ENCODE measurements around the gene ABCA12.
"Not testable (repeated sequence)": the region's sequence is repeated elsewhere in the genome, so short reads cannot be mapped to it uniquely, and the experiment has no call there.

The ABCA12 gene

DNA sequence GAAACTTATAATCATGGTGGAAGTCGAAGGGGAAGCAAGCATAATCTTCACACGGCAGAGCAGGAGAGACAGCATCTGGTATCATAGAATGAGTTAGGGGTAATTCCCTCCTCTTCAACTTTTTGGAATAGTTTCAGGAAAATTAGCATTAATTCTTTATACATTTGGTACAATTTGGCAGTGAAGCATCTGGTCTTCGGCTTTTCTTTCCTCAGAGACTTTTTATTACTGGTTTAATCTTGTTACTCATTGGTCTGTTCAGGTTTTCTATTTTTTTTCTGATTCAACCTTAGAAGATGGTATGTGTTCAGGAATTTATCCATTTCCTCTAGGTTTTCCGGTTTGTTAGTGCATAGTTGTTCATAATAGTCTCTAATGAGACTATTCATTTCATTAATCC is 39.7 kb upstream of the ABCA12 start:
- no peaks in the 10 kb centered on the region for H3K9me2 ChIP-seq (ENCODE audit: low read depth, low read length)
- H3K27ac ChIP-seq (ENCODE audit: low read depth, low read length, poor library complexity, severe bottlenecking): no peak overlapping the region
- TF ChIP-seq, protein P1, sequence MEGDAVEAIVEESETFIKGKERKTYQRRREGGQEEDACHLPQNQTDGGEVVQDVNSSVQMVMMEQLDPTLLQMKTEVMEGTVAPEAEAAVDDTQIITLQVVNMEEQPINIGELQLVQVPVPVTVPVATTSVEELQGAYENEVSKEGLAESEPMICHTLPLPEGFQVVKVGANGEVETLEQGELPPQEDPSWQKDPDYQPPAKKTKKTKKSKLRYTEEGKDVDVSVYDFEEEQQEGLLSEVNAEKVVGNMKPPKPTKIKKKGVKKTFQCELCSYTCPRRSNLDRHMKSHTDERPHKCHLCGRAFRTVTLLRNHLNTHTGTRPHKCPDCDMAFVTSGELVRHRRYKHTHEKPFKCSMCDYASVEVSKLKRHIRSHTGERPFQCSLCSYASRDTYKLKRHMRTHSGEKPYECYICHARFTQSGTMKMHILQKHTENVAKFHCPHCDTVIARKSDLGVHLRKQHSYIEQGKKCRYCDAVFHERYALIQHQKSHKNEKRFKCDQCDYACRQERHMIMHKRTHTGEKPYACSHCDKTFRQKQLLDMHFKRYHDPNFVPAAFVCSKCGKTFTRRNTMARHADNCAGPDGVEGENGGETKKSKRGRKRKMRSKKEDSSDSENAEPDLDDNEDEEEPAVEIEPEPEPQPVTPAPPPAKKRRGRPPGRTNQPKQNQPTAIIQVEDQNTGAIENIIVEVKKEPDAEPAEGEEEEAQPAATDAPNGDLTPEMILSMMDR (IDR thresholded peaks at IDR 0.05; ENCODE audit: low read length): no peak
- no peak for TF ChIP-seq EZH2 (IDR thresholded peaks at IDR 0.05; ENCODE audit: borderline replicate concordance, low read length)

DNA sequence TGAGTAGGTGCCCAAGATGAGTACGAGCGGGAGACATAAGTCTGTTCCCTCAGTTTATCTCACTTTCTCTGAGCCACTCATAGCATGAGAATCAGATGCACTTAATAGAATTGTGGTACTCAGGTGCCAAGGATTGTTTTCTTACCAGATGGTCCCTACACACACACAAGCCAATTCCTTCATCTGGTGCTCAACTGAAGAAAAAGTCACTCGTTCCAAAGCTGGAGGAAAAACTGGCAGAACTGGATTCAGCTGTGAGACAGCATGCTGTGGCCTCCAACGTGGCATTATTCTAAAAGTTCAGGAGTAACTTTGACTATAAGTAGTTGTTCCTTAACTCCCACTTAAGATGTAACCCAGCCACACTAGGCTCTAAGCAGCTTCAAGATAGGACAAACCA is 33.4 kb upstream of the ABCA12 start:
- TF ChIP-seq, protein P1 (IDR thresholded peaks at IDR 0.05; ENCODE audit: low read length): no peak
- no peak for TF ChIP-seq EZH2 (IDR thresholded peaks at IDR 0.05; ENCODE audit: borderline replicate concordance, low read length)
- no peak overlapping the region for H2AFZ ChIP-seq (ENCODE audit: low read length)

More for the DNA sequence above, 39.7 kb upstream of the ABCA12 start:
- Histone ChIP-seq H3K4me2 (ENCODE audit: low read length) (no peak overlapping the region), H3K9ac (ENCODE audit: low read length) (no peak overlapping the region), H3K27me3 (ENCODE audit: insufficient read depth, low read length) (no peaks in the 10 kb centered on the region), H3K4me3 (ENCODE audit: low read depth, low read length, poor library complexity, severe bottlenecking) (no peak overlapping the region), H3K36me3 (ENCODE audit: insufficient read depth, low read length) (no peaks in the 10 kb centered on the region), H3K4me1 (ENCODE audit: insufficient read depth, low read length, severe bottlenecking) (no peaks in the 10 kb centered on the region), H3K9me3 (ENCODE audit: low read length) (no peaks in the 10 kb centered on the region), H2AFZ (ENCODE audit: low read length) (no peak overlapping the region), H4K20me1 (ENCODE audit: insufficient read depth, low read length) (no peaks in the 10 kb centered on the region), H3F3A (ENCODE audit: insufficient read depth, low read length) (no peaks in the 10 kb centered on the region), H3K79me2 (ENCODE audit: insufficient read depth, low read length) (no peaks in the 10 kb centered on the region; the same call in 1 of the 2 replicates)

DNA sequence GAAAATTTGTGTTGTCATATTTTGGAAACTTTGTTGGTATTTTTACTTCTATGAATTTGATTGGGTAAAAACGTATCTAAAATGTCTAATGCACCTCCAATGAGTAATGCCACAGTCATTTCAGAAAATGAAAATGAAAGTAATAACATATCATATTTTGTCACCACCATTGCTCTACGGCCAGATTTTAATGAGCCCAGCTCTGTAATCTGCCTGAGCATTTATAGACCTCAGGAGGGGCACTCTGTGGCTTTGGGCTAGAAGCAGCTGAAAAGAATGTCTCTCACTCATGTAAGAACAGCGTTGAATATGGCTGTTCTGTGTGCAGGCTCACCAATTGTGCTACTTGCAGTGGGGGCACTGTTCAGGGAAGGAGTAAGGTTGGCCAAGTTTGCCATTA is 32.7 kb upstream of the ABCA12 start:
- Histone ChIP-seq H3K4me3 (ENCODE audit: low read depth, low read length, poor library complexity, severe bottlenecking) (no peak overlapping the region), H3K79me2 (ENCODE audit: insufficient read depth, low read length) (no peaks in the 10 kb centered on the region; the same call in 1 of the 2 replicates), H3F3A (ENCODE audit: insufficient read depth, low read length) (no peaks in the 10 kb centered on the region), H3K4me2 (ENCODE audit: low read length) (no peak overlapping the region), H3K9me2 (ENCODE audit: low read depth, low read length) (no peaks in the 10 kb centered on the region), H2AFZ (ENCODE audit: low read length) (no peak overlapping the region), H4K20me1 (ENCODE audit: insufficient read depth, low read length) (no peaks in the 10 kb centered on the region), H3K27me3 (ENCODE audit: insufficient read depth, low read length) (no peaks in the 10 kb centered on the region), H3K4me1 (ENCODE audit: insufficient read depth, low read length, severe bottlenecking) (no peaks in the 10 kb centered on the region), H3K9ac (ENCODE audit: low read length) (no peak overlapping the region), H3K27ac (ENCODE audit: low read depth, low read length, poor library complexity, severe bottlenecking) (no peak overlapping the region), H3K9me3 (ENCODE audit: low read length) (no peaks in the 10 kb centered on the region), H3K36me3 (ENCODE audit: insufficient read depth, low read length) (no peaks in the 10 kb centered on the region)
- TF ChIP-seq, protein P1 (IDR thresholded peaks at IDR 0.05; ENCODE audit: low read length): no peak
- no peak for TF ChIP-seq EZH2 (IDR thresholded peaks at IDR 0.05; ENCODE audit: borderline replicate concordance, low read length)

More for the DNA sequence above, 33.4 kb upstream of the ABCA12 start:
- Histone ChIP-seq H3K79me2 (ENCODE audit: insufficient read depth, low read length) (no peaks in the 10 kb centered on the region; the same call in 1 of the 2 replicates), H3F3A (ENCODE audit: insufficient read depth, low read length) (no peaks in the 10 kb centered on the region), H3K9ac (ENCODE audit: low read length) (no peak overlapping the region), H3K4me2 (ENCODE audit: low read length) (no peak overlapping the region), H3K9me2 (ENCODE audit: low read depth, low read length) (no peaks in the 10 kb centered on the region), H4K20me1 (ENCODE audit: insufficient read depth, low read length) (no peaks in the 10 kb centered on the region), H3K36me3 (ENCODE audit: insufficient read depth, low read length) (no peaks in the 10 kb centered on the region), H3K27me3 (ENCODE audit: insufficient read depth, low read length) (no peaks in the 10 kb centered on the region), H3K9me3 (ENCODE audit: low read length) (no peaks in the 10 kb centered on the region), H3K4me3 (ENCODE audit: low read depth, low read length, poor library complexity, severe bottlenecking) (no peak overlapping the region), H3K27ac (ENCODE audit: low read depth, low read length, poor library complexity, severe bottlenecking) (no peak overlapping the region), H3K4me1 (ENCODE audit: insufficient read depth, low read length, severe bottlenecking) (no peaks in the 10 kb centered on the region)

DNA sequence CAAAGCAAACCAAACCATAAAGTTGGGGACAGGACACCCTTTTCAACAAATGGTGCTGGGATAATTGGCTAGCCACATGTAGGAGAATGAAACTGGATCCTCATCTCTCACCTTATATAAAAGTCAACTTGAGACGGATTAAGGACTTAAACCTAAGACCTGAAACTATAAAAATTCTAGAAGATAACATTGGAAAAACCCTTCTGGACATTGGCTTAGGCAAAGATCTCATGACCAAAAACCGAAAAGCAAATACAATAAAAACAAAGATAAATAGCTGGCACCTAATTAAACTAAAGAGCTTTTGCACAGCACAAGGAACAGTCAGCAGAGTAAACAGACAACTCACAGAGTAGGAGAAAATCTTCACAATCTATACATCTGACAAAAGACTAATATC is 28.1 kb upstream of the ABCA12 start:
- H3F3A ChIP-seq (ENCODE audit: insufficient read depth, low read length); H2AFZ ChIP-seq (ENCODE audit: low read length); H3K36me3 ChIP-seq (ENCODE audit: insufficient read depth, low read length); H3K27me3 ChIP-seq (ENCODE audit: insufficient read depth, low read length); H3K9me3 ChIP-seq (ENCODE audit: low read length); H3K4me3 ChIP-seq (ENCODE audit: low read depth, low read length, poor library complexity, severe bottlenecking); H3K27ac ChIP-seq (ENCODE audit: low read depth, low read length, poor library complexity, severe bottlenecking); H3K4me1 ChIP-seq (ENCODE audit: insufficient read depth, low read length, severe bottlenecking); H3K4me2 ChIP-seq (ENCODE audit: low read length); H3K9me2 ChIP-seq (ENCODE audit: low read depth, low read length); H4K20me1 ChIP-seq (ENCODE audit: insufficient read depth, low read length); H3K79me2 ChIP-seq (ENCODE audit: insufficient read depth, low read length); H3K9ac ChIP-seq (ENCODE audit: low read length): not testable (repeated sequence)

DNA sequence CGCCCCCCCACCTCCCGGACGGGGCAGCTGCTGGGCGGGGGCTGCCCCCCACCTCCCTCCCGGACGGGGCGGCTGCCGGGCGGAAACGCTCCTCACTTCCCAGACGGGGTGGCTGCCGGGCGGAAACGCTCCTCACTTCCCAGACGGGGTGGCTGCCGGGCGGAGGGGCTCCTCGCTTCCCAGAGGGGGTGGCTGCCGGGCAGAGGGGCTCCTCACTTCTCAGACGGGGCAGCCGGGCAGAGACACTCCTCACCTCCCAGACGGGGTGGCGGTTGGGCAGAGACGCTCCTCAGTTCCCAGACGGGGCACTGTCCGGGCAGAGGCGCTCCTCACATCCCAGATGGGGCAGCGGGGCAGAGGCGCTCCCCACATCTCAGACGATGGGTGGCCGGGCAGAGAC is 24.9 kb upstream of the ABCA12 start:
- H3K4me2 ChIP-seq (ENCODE audit: low read length); H3F3A ChIP-seq (ENCODE audit: insufficient read depth, low read length); H3K27ac ChIP-seq (ENCODE audit: low read depth, low read length, poor library complexity, severe bottlenecking); H2AFZ ChIP-seq (ENCODE audit: low read length); H3K4me3 ChIP-seq (ENCODE audit: low read depth, low read length, poor library complexity, severe bottlenecking); H3K36me3 ChIP-seq (ENCODE audit: insufficient read depth, low read length); H4K20me1 ChIP-seq (ENCODE audit: insufficient read depth, low read length); H3K9ac ChIP-seq (ENCODE audit: low read length); H3K9me2 ChIP-seq (ENCODE audit: low read depth, low read length); H3K79me2 ChIP-seq (ENCODE audit: insufficient read depth, low read length); H3K4me1 ChIP-seq (ENCODE audit: insufficient read depth, low read length, severe bottlenecking); H3K27me3 ChIP-seq (ENCODE audit: insufficient read depth, low read length); H3K9me3 ChIP-seq (ENCODE audit: low read length): not testable (repeated sequence)
